GM18498 (cell line): ENCODE measurements around the gene CCDC85C.

Experiments used
- ATAC-seq: cut with Tn5 transposase; IDR thresholded peaks from one replicate; pipeline ENCODE4 v1.9.1; 2021; ENCODE audit warnings: mild to moderate bottlenecking, moderate library complexity; ENCODE audit not compliant: unreplicated experiment

The CCDC85C gene

GRCh38 chr14:99590746-99591555 is 13.1 kb downstream of the CCDC85C start:
- ATAC-seq, result no peak

- no peak for ATAC-seq
Observed at GRCh38 chr14:99589651-99590530, 14.1 kb downstream of the CCDC85C start.

- no peak for ATAC-seq
Observed at GRCh38 chr14:99589031-99589441, 15.0 kb downstream of the CCDC85C start.

- no peak for ATAC-seq
Observed at GRCh38 chr14:99587460-99588278, 16.3 kb downstream of the CCDC85C start.

- no peak for ATAC-seq
Observed at GRCh38 chr14:99586761-99587459, 17.1 kb downstream of the CCDC85C start.

- ATAC-seq, result no peak
Observed at GRCh38 chr14:99586054-99586760, 17.8 kb downstream of the CCDC85C start.

- ATAC-seq, result no peak
Observed at GRCh38 chr14:99584823-99585222, 19.2 kb downstream of the CCDC85C start.

- no peak for ATAC-seq
Observed at GRCh38 chr14:99581938-99582337, 22.1 kb downstream of the CCDC85C start.

- ATAC-seq, result no peak
Observed at GRCh38 chr14:99581374-99581773, 22.6 kb downstream of the CCDC85C start.

- no peak for ATAC-seq
Observed at GRCh38 chr14:99579903-99580571, 24.0 kb downstream of the CCDC85C start.

GRCh38 chr14:99579120-99579836 is 24.7 kb downstream of the CCDC85C start:
- ATAC-seq, result no peak

- no peak for ATAC-seq
Observed at GRCh38 chr14:99578541-99579101, 25.4 kb downstream of the CCDC85C start.

- no peak for ATAC-seq
Observed at GRCh38 chr14:99576761-99577705, 27.0 kb downstream of the CCDC85C start.

- ATAC-seq, result no peak
Observed at GRCh38 chr14:99576304-99576703, 27.7 kb downstream of the CCDC85C start.

- no peak for ATAC-seq
Observed at GRCh38 chr14:99575043-99576023, 28.7 kb downstream of the CCDC85C start.
